Sigmoid colon (tissue), 3 donors: ENCODE measurements around the gene TRIP10.

Source experiments
- CTCF ChIP-seq, 4 experiments: fragments of 450-650 bp in 3 of 4; fragments of 200-600 bp in 1 of 4; IDR thresholded peaks; one replicate each; pipeline ENCODE4 v1.5.1; 2016 to 2019; ENCODE audit warnings: antibody characterized with exemption in 4 of 4, mild to moderate bottlenecking in 3 of 4, moderate library complexity in 2 of 4
- POLR2A ChIP-seq, 2 donors: fragments of 450-650 bp; IDR thresholded peaks; one replicate each; pipeline ENCODE4 v1.6.1; 2016; ENCODE audit warnings: antibody characterized with exemption in 2 of 2, mild to moderate bottlenecking in 2 of 2, moderate library complexity in 2 of 2

DNA sequence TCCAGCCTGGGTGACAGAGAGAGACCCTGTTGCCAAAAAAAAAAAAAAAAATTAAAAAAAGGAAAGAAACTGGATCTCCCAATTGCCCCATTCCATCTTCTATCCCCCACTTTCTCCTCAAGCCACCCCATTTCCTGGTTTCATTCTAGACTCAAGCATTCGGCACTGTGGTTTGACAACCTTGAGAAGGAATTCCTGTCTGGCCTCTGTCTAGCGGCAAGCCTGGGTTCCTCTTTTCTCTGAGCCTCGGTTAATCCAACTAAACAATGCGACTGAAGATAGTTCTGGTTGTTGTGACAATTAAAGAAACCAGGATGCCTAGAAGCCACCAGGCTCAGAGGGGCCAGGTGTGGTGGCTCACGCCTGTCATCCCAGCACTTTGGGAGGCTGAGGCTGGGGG is 15.7 kb upstream of the TRIP10 start:
- TF ChIP-seq CTCF (IDR thresholded peaks at IDR 0.05) (no peak), POLR2A (IDR thresholded peaks at IDR 0.05) (no peak)
